Mucosa of descending colon (tissue), 3 donors: Measurements from ENCODE around the gene CAPZA2. TPM values are rescaled to one million over a fixed set of nuclear protein-coding genes. Genes with fewer than 3 reads are reported as not detected.

Source experiments
- ATAC-seq: fragments of 200-7000 bp; cut with Tn5 transposase; one replicate; pipeline ENCODE4 v1.9.1; 2020; ENCODE audit warnings: mild to moderate bottlenecking, moderate library complexity
- DNase-seq, 3 donors: peaks; one replicate each; pipeline ENCODE4 v3.0.0-alpha.2; 2020
- H3K36me3 ChIP-seq: fragments of 200-600 bp; one replicate; pipeline ENCODE4 v1.8.0; 2021; ENCODE audit warnings: low read depth, mild to moderate bottlenecking
- H3K4me1 ChIP-seq: fragments of 200-600 bp; one replicate; pipeline ENCODE4 v1.8.0; 2021; ENCODE audit warnings: low read depth, mild to moderate bottlenecking
- H3K4me3 ChIP-seq: fragments of 200-600 bp; one replicate; pipeline ENCODE4 v1.8.0; 2021; ENCODE audit warnings: mild to moderate bottlenecking
- H3K9me3 ChIP-seq: fragments of 200-600 bp; one replicate; pipeline ENCODE4 v1.8.0; 2021; ENCODE audit warnings: mild to moderate bottlenecking
- intact Hi-C, 2 donors: fragments of 100-400 bp; cut with DNase I in 1 of 2; cut with micrococcal nuclease in 1 of 2; formaldehyde crosslinking; loops; one replicate each; pipeline versions ENCODE4 v1.11.0 to v1.11.1; 2022; cut with DNase I, micrococcal nuclease
- total RNA-seq, 3 donors: library from RNA; stranded (reverse); fragmentation: NEBNext Ultra II Directional in 2 of 3; extraction: Animal tissue kit (Norgen Biotek cat#: 25700) in 2 of 3; gene quantifications; one replicate each; pipeline versions ENCODE4 v1.2.1 to v1.2.4, GENCODE V29; 2021 to 2023
- TF ChIP-seq, protein P1 (sequence below): fragments of 200-600 bp; IDR thresholded peaks from one replicate; pipeline ENCODE4 v1.8.0; 2022; ENCODE audit warnings: antibody characterized with exemption, mild to moderate bottlenecking
- donor health status: DM: no; HTN: no; CAD: no; lungs with moderate emphysema.
- donor health status: DM: no; HTN: no; CAD: no.
- donor health status: DM: no; HTN: yes; CAD: no.

CAPZA2 gene
- total RNA-seq, 3 donors from 2014 or later: 161 to 303 (median 221) TPM

DNA sequence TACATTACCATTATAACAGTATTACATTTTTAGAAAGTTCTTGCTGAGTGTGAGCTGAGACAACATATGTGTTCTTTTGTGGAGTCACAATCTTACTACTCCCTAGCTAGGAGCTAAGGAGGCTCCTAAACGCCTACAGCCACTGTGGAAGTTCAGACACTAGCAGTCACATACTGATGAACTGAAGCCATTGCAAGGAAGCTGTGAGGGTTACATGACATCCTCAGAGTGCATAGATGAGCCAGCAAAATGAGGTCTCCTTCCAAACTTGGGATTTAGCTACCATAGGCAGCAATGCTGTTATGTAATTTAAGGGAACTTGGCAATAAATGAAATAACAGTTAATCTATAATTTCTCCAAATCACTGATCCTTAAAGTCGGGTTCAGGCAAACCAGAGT is 80.1 kb downstream of the CAPZA2 start:
- intact Hi-C loops: no loop called here
- H3K4me3 ChIP-seq: no peak overlapping the region
- DNase-seq (no peak), ATAC-seq (no peak)
- H3K36me3 ChIP-seq: no peaks in the 10 kb centered on the region
- TF ChIP-seq, protein P1, sequence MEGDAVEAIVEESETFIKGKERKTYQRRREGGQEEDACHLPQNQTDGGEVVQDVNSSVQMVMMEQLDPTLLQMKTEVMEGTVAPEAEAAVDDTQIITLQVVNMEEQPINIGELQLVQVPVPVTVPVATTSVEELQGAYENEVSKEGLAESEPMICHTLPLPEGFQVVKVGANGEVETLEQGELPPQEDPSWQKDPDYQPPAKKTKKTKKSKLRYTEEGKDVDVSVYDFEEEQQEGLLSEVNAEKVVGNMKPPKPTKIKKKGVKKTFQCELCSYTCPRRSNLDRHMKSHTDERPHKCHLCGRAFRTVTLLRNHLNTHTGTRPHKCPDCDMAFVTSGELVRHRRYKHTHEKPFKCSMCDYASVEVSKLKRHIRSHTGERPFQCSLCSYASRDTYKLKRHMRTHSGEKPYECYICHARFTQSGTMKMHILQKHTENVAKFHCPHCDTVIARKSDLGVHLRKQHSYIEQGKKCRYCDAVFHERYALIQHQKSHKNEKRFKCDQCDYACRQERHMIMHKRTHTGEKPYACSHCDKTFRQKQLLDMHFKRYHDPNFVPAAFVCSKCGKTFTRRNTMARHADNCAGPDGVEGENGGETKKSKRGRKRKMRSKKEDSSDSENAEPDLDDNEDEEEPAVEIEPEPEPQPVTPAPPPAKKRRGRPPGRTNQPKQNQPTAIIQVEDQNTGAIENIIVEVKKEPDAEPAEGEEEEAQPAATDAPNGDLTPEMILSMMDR: no peak
- no peaks in the 10 kb centered on the region for H3K9me3 ChIP-seq
- H3K4me1 ChIP-seq: no peaks in the 10 kb centered on the region

DNA sequence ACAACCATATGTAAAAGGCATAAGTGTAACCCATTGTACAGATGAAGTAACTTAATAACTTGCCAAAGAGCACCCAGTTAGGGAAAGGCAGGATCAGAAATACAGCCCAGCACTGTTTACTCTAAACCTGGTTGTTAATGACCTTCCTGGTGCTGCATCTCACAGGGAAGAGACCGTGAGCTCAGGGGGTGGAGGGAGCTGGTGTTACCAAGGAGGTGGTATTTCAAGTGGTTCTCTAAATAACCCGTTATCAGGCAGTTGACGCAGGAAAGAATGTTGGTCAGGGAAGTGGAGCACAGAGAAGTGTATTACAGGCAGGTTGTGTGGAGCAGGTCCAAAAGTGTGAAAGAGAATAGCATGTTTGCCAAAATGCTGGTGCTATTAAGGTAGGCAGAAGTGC is 86.5 kb downstream of the CAPZA2 start:
- ATAC-seq (no peak), DNase-seq (no peak)
- Histone ChIP-seq H3K4me3 (no peak overlapping the region), H3K4me1 (no peaks in the 10 kb centered on the region), H3K9me3 (no peaks in the 10 kb centered on the region), H3K36me3 (no peaks in the 10 kb centered on the region)
- TF ChIP-seq, protein P1: no peak
- intact Hi-C loops: no loop called here

DNA sequence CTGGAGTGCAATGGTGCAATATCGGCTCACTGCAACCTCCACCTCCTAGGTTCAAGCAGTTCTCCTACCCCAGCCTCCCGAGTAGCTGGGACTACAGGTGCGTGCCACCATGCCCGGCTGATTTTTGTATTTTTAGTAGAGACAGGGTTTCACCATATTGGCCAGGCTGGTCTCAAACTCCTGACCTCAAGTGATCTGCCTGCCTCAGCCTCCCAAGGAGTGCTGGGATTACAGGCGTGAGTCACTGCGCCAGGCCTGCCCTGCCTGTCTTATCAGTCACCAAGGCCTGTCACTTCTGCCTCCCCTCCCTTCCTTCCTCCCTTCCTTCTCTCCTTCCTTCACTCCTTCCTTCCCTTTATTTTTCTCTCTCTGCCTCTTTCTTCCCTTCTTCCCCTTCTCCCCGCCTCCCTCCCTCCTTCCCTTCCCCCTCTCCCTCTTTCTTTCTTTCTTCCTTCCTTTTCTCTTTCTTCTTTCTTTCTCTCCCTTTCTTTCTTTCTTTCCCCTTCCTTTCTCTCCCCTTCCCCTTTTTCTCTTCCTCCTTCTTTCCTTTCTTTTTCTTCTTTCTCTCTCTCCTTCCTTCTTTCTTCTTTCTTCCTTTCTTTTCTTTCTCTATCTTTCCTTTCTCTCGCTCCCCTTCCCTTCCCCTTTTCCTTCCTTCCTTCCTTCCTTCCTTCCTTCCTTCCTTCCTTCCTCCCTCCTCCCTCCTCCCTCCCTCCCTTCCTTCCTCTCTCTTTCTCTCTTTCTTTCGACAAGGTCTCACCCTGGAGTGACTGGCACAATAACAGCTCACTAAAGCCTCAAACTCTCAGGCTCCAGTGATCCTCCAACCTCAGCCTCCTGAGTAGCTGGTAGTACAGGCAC is 87.8 kb downstream of the CAPZA2 start:
- DNase-seq (no peak), ATAC-seq (no peak)
- intact Hi-C loops: loop anchor here in 1 of 2 donors (5.0 kb wide), 1 partner anchor 88 kb away; the partner anchor contains the start of gene CAPZA2
- Histone ChIP-seq H3K36me3 (no peaks in the 10 kb centered on the region), H3K4me1 (peaks cover 4% of the 10 kb centered on the region), H3K9me3 (no peaks in the 10 kb centered on the region), H3K4me3 (no peak overlapping the region)
- TF ChIP-seq, protein P1: no peak

DNA sequence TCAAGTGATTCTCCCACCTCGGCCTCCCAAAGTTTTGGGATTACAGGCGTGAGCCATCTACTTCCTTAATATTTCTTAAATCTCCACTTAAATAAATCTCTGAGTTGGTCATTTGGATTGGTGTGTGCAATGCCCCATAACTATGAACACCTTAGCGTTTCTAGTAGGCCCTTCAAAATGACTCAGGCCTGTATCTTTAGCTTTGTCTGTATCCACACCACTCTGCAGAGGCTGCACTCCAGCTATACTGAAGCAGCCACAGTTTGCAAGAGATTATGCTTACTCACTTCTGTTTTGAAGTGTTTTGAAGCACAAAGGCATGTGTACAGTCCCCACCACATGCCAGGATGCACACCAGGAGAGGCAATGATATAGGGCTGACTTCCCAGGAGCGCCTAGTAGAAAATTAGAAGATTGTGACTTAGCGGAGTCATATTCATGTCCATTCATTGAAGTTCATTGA is 88.5 kb downstream of the CAPZA2 start:
- TF ChIP-seq, protein P1: no peak
- DNase-seq (no peak), ATAC-seq (no peak)
- H3K9me3 ChIP-seq: no peaks in the 10 kb centered on the region
- no peak overlapping the region for H3K4me3 ChIP-seq
- H3K4me1 ChIP-seq: peaks cover 11% of the 10 kb centered on the region
- intact Hi-C loops: loop anchor here in 1 of 2 donors (5.0 kb wide), 1 partner anchor 89 kb away; the partner anchor contains the start of gene CAPZA2
- H3K36me3 ChIP-seq: no peaks in the 10 kb centered on the region

DNA sequence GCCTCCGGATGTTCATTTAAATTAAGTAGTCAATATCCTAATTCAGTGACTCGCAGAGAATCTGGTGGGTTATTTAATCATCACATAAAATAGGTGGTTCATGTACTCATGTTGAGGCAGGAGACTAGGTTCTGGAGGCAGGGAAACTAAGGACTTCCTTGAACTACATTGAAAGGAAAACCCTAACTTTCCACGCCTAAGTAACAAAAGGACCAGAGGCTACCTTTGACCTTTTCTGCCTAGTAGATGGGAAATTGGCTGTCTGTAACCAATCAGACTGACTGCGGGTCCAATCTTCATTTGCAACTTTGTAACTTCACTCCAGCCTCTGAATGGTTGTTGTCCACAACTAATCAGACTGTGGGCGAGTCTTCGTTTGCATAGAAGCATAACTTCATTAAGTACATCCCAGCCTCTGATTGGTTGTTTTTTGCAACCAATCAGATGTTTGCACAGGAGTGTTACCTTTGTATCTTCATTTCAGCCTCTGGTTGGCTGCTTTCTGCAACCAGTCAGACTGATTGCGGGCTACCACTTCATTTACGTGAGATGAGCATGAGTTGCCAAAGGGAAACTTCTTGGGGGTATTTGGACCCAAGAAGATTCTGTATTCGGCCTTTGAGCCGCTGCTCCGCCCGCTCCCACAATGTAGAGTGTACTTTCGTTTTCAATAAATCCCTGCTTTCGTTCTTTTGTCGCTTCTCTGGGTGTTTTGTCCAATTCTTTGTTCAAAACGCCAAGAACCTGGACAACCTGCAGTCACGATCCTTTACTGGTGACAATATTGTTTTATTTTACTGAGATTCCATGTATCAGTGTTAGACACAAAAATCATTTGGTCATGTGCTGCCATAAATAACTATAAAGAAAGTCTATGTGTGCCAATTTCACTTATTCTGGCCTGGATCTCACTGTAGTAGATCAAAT is 89.2 kb downstream of the CAPZA2 start:
- Histone ChIP-seq H3K9me3 (no peaks in the 10 kb centered on the region), H3K4me1 (peaks cover 15% of the 10 kb centered on the region), H3K36me3 (no peaks in the 10 kb centered on the region), H3K4me3 (no peak overlapping the region)
- peak in 1 of 3 donors; percentile 7 for DNase-seq
- TF ChIP-seq, protein P1: no peak
- intact Hi-C loops: loop anchor here in 1 of 2 donors (5.0 kb wide), 1 partner anchor 89 kb away; the partner anchor contains the start of gene CAPZA2
- no peak for ATAC-seq
